B cell (primary cell): ENCODE data around the gene PTN.

ENCODE experiments used
- CTCF ChIP-seq: fragments of 200-600 bp; IDR thresholded peaks from one replicate; pipeline ENCODE4 v1.8.0; 2022; ENCODE audit warnings: antibody characterized with exemption, mild to moderate bottlenecking
- EZH2 ChIP-seq: IDR thresholded peaks from 2 replicates; pipeline ENCODE4 v1.6.1; 2012; ENCODE audit warnings: borderline replicate concordance, low read depth, mild to moderate bottlenecking, moderate library complexity, low read length; ENCODE audit not compliant: insufficient read depth, poor library complexity, severe bottlenecking

GRCh38 chr7:137245890-137246289 is 97.6 kb downstream of the PTN start:
- TF ChIP-seq CTCF: no peak
- no peak for TF ChIP-seq EZH2
